ENCODE results near the gene UBE2I.

DNA sequence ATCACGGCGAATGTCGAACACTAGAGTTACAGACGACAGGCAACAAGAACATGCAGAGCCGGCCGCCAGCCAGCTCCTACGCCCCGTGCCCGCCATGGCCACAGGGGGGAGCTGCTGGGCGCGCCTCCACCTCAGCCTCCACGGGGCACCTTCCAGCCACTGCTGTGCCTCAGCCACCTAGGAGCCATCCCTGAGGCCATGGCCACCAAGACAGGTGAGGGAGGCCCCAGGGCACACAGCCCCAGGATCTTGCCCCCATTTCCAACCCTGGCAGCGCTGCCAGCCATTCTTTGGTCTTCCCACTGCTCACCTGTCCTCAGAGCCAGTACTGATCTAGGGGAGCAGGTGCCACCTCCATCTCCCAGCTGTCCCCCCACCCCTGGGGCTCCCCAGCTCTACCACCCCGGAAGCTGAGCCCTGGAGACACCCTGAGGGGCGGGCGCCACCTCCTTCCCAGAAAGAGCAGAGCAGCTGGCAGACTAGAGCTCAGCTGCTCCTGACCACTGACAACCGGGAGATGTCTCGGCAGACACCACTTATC is 54.1 kb downstream of the UBE2I start:
- TF ChIP-seq, protein P1, sequence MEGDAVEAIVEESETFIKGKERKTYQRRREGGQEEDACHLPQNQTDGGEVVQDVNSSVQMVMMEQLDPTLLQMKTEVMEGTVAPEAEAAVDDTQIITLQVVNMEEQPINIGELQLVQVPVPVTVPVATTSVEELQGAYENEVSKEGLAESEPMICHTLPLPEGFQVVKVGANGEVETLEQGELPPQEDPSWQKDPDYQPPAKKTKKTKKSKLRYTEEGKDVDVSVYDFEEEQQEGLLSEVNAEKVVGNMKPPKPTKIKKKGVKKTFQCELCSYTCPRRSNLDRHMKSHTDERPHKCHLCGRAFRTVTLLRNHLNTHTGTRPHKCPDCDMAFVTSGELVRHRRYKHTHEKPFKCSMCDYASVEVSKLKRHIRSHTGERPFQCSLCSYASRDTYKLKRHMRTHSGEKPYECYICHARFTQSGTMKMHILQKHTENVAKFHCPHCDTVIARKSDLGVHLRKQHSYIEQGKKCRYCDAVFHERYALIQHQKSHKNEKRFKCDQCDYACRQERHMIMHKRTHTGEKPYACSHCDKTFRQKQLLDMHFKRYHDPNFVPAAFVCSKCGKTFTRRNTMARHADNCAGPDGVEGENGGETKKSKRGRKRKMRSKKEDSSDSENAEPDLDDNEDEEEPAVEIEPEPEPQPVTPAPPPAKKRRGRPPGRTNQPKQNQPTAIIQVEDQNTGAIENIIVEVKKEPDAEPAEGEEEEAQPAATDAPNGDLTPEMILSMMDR (IDR thresholded peaks at IDR 0.05): peak in 3 of 4 experiments; percentile 55 to 67 (median 56)
- no peak for TF ChIP-seq POLR2A (IDR thresholded peaks at IDR 0.05)
- no peak for TF ChIP-seq POLR2AphosphoS5 (IDR thresholded peaks at IDR 0.05)
- no peak for TF ChIP-seq EP300 (IDR thresholded peaks at IDR 0.05)
